A549 (cell line): ENCODE data around the gene CCDC9. TPM values are rescaled to one million over a fixed set of nuclear protein-coding genes. Genes with fewer than 3 reads are reported as not detected.
"Not testable (repeated sequence)": the region's sequence is repeated elsewhere in the genome, so short reads cannot be mapped to it uniquely, and the experiment has no call there.

ENCODE experiments used
- ATAC-seq, 2 experiments: fragments of 200-7000 bp in 1 of 2; fragments of >200 bp in 1 of 2; cut with Nextera tagmentation in 1 of 2; cut with Tn5 transposase in 1 of 2; 3 replicates each; pipeline versions ENCODE4 v1.8.0 to v1.9.1; 2018 to 2020; ENCODE audit warnings: mild to moderate bottlenecking in 1 of 2, moderate library complexity in 1 of 2
- CTCF ChIA-PET: fragments of 300-600 bp; sonication (Branson Sonifier 250); formaldehyde crosslinking; extraction: SDS; loops from one replicate; lab custom pipeline; 2021; ENCODE audit warnings: antibody characterized with exemption, inconsistent platforms; lab: Yijun Ruan, JAX
- POLR2A ChIA-PET: fragments of 350-600 bp; formaldehyde crosslinking; extraction: SDS; loops from one replicate; lab custom pipeline; 2021; ENCODE audit warnings: antibody characterized with exemption, inconsistent platforms; lab: Yijun Ruan, JAX
- DNase-seq, 2 experiments: peaks; one replicate each; pipeline versions ENCODE4 v3.0.0 to v3.0.0-alpha.2; 2011 to 2016; ENCODE audit warnings: low read depth in 1 of 2, low spot score in 1 of 2
- FAIRE-seq: peaks from 2 replicates; lab custom pipeline; 2011; peaks lifted over from hg19 to GRCh38; lab: Jason Lieb, UNC
- H3K27ac ChIP-seq, 2 experiments: fragments of >200 bp; sonication (Bioruptor Twin); formaldehyde crosslinking; 3 replicates each; pipeline ENCODE4 v1.5.1; 2016 to 2017
- H3K4me1 ChIP-seq: fragments of >200 bp; sonication (Bioruptor Twin); formaldehyde crosslinking; 3 replicates; pipeline ENCODE4 v1.6.1; 2016
- H3K4me2 ChIP-seq: fragments of >200 bp; sonication (Bioruptor Twin); formaldehyde crosslinking; 3 replicates; pipeline ENCODE4 v1.6.1; 2016
- H3K4me3 ChIP-seq: fragments of >200 bp; sonication (Bioruptor Twin); formaldehyde crosslinking; 3 replicates; pipeline ENCODE4 v1.5.1; 2016
- H3K9me3 ChIP-seq: fragments of >200 bp; sonication (Bioruptor Twin); formaldehyde crosslinking; 3 replicates; pipeline ENCODE4 v1.6.1; 2016
- CBX2 ChIP-seq: fragments of 200-600 bp; sonication (generic); IDR thresholded peaks from 2 replicates; pipeline ENCODE4 v1.6.1; 2016; ENCODE audit warnings: low read depth, mild to moderate bottlenecking, borderline replicate concordance
- CEBPB ChIP-seq, 2 experiments: fragments of >200 bp in 1 of 2; sonication (Bioruptor Twin) in 1 of 2; formaldehyde crosslinking in 1 of 2; IDR thresholded peaks; 2 replicates each; pipeline ENCODE4 v1.6.1; 2012 to 2016
- CHD2 ChIP-seq: fragments of 150-350 bp; IDR thresholded peaks from 2 replicates; pipeline ENCODE4 v1.6.1; 2014; ENCODE audit warnings: low read length; ENCODE audit not compliant: partially characterized antibody
- CHD4 ChIP-seq: fragments of 200-600 bp; sonication (generic); IDR thresholded peaks from 2 replicates; pipeline ENCODE4 v1.6.1; 2016; ENCODE audit warnings: antibody characterized with exemption, mild to moderate bottlenecking, borderline replicate concordance
- FOSL2 ChIP-seq, 2 experiments: fragments of 450-650 bp in 1 of 2; fragments of >200 bp in 1 of 2; sonication (Bioruptor Twin) in 1 of 2; formaldehyde crosslinking; IDR thresholded peaks; 2 replicates each; pipeline versions ENCODE4 v1.5.0 to v1.6.1; 2016 to 2020; ENCODE audit warnings: mild to moderate bottlenecking in 1 of 2, moderate library complexity in 1 of 2
- FOXS1 ChIP-seq: fragments of 250-450 bp; sonication (Bioruptor Pico); IDR thresholded peaks from 2 replicates; pipeline ENCODE4 v1.5.0; 2020; ENCODE audit warnings: mild to moderate bottlenecking, moderate library complexity
- HEYL ChIP-seq: fragments of 250-450 bp; sonication (Bioruptor Pico); IDR thresholded peaks from 2 replicates; pipeline ENCODE4 v1.8.0; 2021; ENCODE audit warnings: mild to moderate bottlenecking, moderate library complexity
- HOXA7 ChIP-seq: fragments of 250-450 bp; sonication (Bioruptor Pico); IDR thresholded peaks from 2 replicates; pipeline ENCODE4 v1.5.0; 2020; ENCODE audit warnings: mild to moderate bottlenecking, moderate library complexity
- HOXB13 ChIP-seq: fragments of 250-450 bp; sonication (Bioruptor Pico); IDR thresholded peaks from 2 replicates; pipeline ENCODE4 v1.5.0; 2020; ENCODE audit warnings: low read depth, mild to moderate bottlenecking, moderate library complexity
- HOXB5 ChIP-seq: fragments of 250-450 bp; sonication (Bioruptor Pico); IDR thresholded peaks from 2 replicates; pipeline ENCODE4 v1.5.0; 2020; ENCODE audit warnings: mild to moderate bottlenecking, moderate library complexity
- KDM5A ChIP-seq: fragments of 200-600 bp; sonication (generic); IDR thresholded peaks from 2 replicates; pipeline ENCODE4 v1.6.1; 2016; ENCODE audit warnings: antibody characterized with exemption, mild to moderate bottlenecking
- MAFK ChIP-seq: fragments of 450-650 bp; IDR thresholded peaks from 2 replicates; pipeline ENCODE4 v1.6.1; 2014; ENCODE audit not compliant: partially characterized antibody
- MYC ChIP-seq: IDR thresholded peaks from 2 replicates; pipeline ENCODE4 v1.6.1; 2012; ENCODE audit warnings: mild to moderate bottlenecking, inconsistent platforms, low read length, improper control_type of control experiment, borderline replicate concordance
- NFE2L2 ChIP-seq: fragments of 150-350 bp; conservative IDR thresholded peaks from 2 replicates; pipeline ENCODE4 v1.6.1; 2014; ENCODE audit warnings: low read length
- NPAS2 ChIP-seq: fragments of 250-450 bp; sonication (Bioruptor Pico); IDR thresholded peaks from 2 replicates; pipeline ENCODE4 v1.8.0; 2022; ENCODE audit warnings: mild to moderate bottlenecking, moderate library complexity, borderline replicate concordance
- POLR2A ChIP-seq: IDR thresholded peaks from 2 replicates; pipeline ENCODE4 v1.6.1; 2012; ENCODE audit warnings: mild to moderate bottlenecking, low read length
- POLR2AphosphoS2 ChIP-seq: conservative IDR thresholded peaks from 2 replicates; pipeline ENCODE4 v1.6.1; 2012; ENCODE audit warnings: low read length, improper control_type of control experiment, inconsistent platforms
- RAD21 ChIP-seq, 2 experiments: fragments of >200 bp in 1 of 2; sonication (Bioruptor Twin) in 1 of 2; formaldehyde crosslinking in 1 of 2; IDR thresholded peaks in 1 of 2; conservative IDR thresholded peaks in 1 of 2; 2 replicates in 1 of 2; 3 replicates in 1 of 2; pipeline ENCODE4 v1.6.1; 2012 to 2018; ENCODE audit warnings: inconsistent platforms in 1 of 2
- RCOR1 ChIP-seq: fragments of 150-350 bp; IDR thresholded peaks from 2 replicates; pipeline ENCODE4 v1.6.1; 2014; ENCODE audit warnings: antibody characterized with exemption, low read length, low read depth
- RFX5 ChIP-seq: fragments of 450-650 bp; IDR thresholded peaks from 2 replicates; pipeline ENCODE4 v1.7.1; 2014; ENCODE audit warnings: antibody characterized with exemption, mild to moderate bottlenecking, moderate library complexity
- RNF2 ChIP-seq: fragments of 200-600 bp; sonication (generic); IDR thresholded peaks from 2 replicates; pipeline ENCODE4 v1.6.1; 2016; ENCODE audit warnings: low read depth, mild to moderate bottlenecking, antibody characterized with exemption, moderate library complexity, borderline replicate concordance
- TFCP2L1 ChIP-seq: fragments of 250-450 bp; sonication (Bioruptor Pico); IDR thresholded peaks from 2 replicates; pipeline ENCODE4 v1.5.0; 2021; ENCODE audit warnings: mild to moderate bottlenecking
- ZFP36 ChIP-seq: fragments of 450-650 bp; IDR thresholded peaks from 2 replicates; pipeline ENCODE4 v1.6.1; 2014; ENCODE audit warnings: borderline replicate concordance; ENCODE audit not compliant: partially characterized antibody
- WGBS: methylation state at CpG from one replicate; pipeline ENCODE4 v1.1.6; 2017; ENCODE audit errors: missing lambda C conversion rate; 5-methylcytosine and 5-hydroxymethylcytosine counted together
- polyA plus RNA-seq, 4 experiments: library from polyadenylated mRNA; depleted of rRNA in 3 of 4; stranded (reverse); fragments of >200 nt; fragmentation: RNase III in 1 of 4; extraction: RNeasy Plus Mini Kit Qiagen cat#74134 plus additional on column Dnase treatment in 1 of 4; gene quantifications; 2 replicates in 3 of 4; 3 replicates in 1 of 4; pipeline ENCODE4 v1.2.3, GENCODE V29; 2011 to 2017
- TF ChIP-seq, protein P1 (sequence below): fragments of 250-450 bp; sonication (Bioruptor Pico); IDR thresholded peaks from 2 replicates; pipeline ENCODE4 v1.5.0; 2020; ENCODE audit warnings: low read depth, mild to moderate bottlenecking, moderate library complexity
- TF ChIP-seq, protein P2 (sequence below): fragments of 450-650 bp; IDR thresholded peaks from 2 replicates; pipeline ENCODE4 v1.6.1; 2014; ENCODE audit warnings: antibody characterized with exemption
- TF ChIP-seq, protein P3 (sequence below): fragments of 150-350 bp; IDR thresholded peaks from 2 replicates; pipeline ENCODE4 v1.6.1; 2014; ENCODE audit warnings: low read depth, mild to moderate bottlenecking, low read length
- TF ChIP-seq, protein P4 (sequence below): fragments of >200 bp; sonication (Bioruptor Twin); formaldehyde crosslinking; IDR thresholded peaks from 2 replicates; pipeline ENCODE4 v1.6.1; 2016
- TF ChIP-seq, protein P5 (sequence below): IDR thresholded peaks from 2 replicates; pipeline ENCODE4 v1.6.1; 2012

Gene CCDC9
- polyA plus RNA-seq, 2 of the 4 experiments (the other 2 are of a cell fraction), result 9.4 to 24.6 TPM

DNA sequence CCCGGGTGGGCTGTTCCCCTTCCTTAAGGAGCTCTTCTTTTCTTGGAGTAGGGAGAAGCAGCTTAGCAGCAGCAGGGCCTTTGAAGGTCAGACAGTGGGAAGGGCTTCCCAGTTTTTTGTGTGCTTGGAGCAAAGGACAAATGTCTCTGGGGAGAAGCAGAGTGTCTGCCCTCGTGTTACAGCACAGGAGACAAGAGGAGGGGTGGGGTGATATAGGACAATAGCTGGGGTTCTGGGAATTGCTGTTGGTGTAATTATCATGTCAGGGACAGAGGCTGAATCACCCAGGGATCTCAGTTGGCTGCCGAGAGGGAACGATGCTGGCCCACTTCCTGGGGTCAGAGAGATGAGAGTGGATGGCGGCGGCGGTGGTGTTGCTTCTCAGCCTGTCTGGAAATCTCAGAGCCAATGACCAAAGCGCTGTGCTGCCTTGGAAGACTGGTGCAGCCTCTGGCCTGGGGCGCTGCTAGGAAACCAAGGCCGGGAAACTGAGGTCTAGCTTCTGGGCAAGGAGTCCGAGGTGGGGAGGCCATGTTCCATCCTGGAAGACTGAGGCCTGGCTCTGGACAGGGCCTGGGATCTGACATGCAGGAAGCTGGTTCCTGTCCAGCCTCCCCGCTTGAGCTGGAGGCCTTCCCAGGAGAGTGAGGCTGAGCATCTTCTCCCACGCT, 19.6 kb downstream of the CCDC9 start:
- 91% methylated on average over 13 of the region's 13 CpGs for WGBS
- CTCF ChIA-PET, result interaction anchor here (0.6 to 12.3 kb wide), 21 partner anchors 9 to 431 kb away, joined by 3 to 160 read pairs (median 4); partner anchors contain the start of gene DHX34
- no peak for FAIRE-seq

DNA sequence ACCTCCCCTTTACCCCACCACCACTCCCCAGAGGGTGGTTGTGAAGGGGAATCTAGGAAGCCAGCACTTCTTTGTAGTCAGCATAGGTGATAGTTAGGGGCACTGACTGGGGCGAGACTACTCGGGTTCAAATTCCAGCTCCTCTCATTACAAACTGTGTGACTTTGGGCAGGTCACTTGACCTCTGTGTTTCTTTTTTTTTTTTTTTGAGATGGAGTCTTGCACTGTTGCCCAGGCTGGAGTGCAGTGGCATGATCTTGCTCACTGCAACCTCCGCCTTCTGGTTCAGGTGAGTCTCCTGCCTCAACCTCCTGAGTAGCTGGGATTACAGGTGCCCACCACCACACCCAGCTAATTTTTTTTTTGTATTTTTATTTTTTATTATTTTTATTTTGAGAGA, 20.2 kb downstream of the CCDC9 start:
- H3K4me1 ChIP-seq, result peaks cover 15% of the 10 kb centered on the region
- DNase-seq, ATAC-seq, H3K4me2 ChIP-seq, H3K9me3 ChIP-seq, H3K27ac ChIP-seq, FAIRE-seq, H3K4me3 ChIP-seq: not testable (repeated sequence)
- ChIA-PET POLR2A (interaction anchor here (0.7 to 3.4 kb wide), 3 partner anchors 14 to 142 kb away, joined by 3 to 77 read pairs (median 4); partner anchors contain the start of gene CCDC9), CTCF (interaction anchor here (0.6 to 12.3 kb wide), 15 partner anchors 8 to 430 kb away, joined by 3 to 160 read pairs (median 6); no protein-coding TSS in a partner anchor)
- WGBS, result 97% methylated on average over 3 of the region's 3 CpGs

More for the DNA sequence above, 19.6 kb downstream of the CCDC9 start:
- no peak overlapping the region for H3K4me3 ChIP-seq
- DNase-seq (no peak), ATAC-seq (no peak)
- H3K27ac ChIP-seq, result no peak overlapping the region; a peak in 1 of 6 replicates
- peak overlapping the region; percentile 89; the same call in 1 of the 3 replicates for H3K4me2 ChIP-seq
- peaks cover 15% of the 10 kb centered on the region for H3K4me1 ChIP-seq
- TF ChIP-seq CHD4 (no peak), RCOR1 (no peak), POLR2AphosphoS2 (0 out of 2 replicates have a peak, but pooled peaks have one; percentile 52)
- no peaks in the 10 kb centered on the region for H3K9me3 ChIP-seq
- POLR2A ChIA-PET, result interaction anchor here (0.7 to 3.4 kb wide), 6 partner anchors 8 to 143 kb away, joined by 3 to 77 read pairs (median 6); partner anchors contain the start of genes CCDC9 and DHX34

DNA sequence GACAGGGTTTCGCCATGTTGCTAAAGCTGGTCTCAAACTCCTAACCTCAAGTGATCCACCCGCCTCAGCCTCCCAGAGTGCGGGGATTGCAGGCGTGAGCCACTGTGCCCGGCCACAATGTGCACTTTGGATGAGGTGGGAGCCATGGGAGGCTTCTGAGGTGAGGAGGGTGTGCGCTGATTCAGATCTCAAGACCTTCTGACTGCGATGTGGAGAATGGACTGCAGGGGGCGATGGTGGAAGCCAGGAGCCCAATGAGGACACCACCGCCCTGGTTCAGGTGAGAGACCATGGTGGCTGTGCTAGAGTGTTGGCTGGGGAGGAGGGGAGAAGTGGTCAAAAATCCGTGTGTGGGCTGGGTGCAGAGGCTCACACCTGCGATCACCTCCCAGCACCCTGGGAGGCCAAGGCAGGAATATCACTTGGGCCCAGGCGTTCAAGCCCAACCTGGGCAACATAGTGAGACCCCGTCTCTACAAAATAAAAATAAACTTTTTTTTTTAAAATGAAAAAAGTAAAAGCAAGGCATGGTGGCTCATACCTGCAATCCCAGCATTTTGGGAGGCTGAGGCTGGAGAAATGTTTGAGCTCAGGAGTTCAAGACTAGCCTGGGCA, 24.0 kb downstream of the CCDC9 start:
- Histone ChIP-seq H3K4me2 (no peak overlapping the region), H3K4me1 (peaks cover 3% of the 10 kb centered on the region; the same call in 2 of the 3 replicates), H3K27ac (no peak overlapping the region), H3K4me3 (no peak overlapping the region), H3K9me3 (no peaks in the 10 kb centered on the region)
- WGBS, result 77% methylated on average over 13 of the region's 13 CpGs
- DNase-seq, result peak; percentile 49 to 76
- ATAC-seq, result peak; percentile 64 to 74; a peak in 5 of 6 replicates
- ChIA-PET POLR2A (interaction anchor here (0.7 to 1.6 kb wide), 2 partner anchors 70 to 203 kb away, joined by 3 read pairs; no protein-coding TSS in a partner anchor), CTCF (interaction anchor here (0.6 to 12.3 kb wide), 12 partner anchors 9 to 148 kb away, joined by 3 to 160 read pairs (median 4); partner anchors contain the start of gene CCDC9)
- FAIRE-seq, result no peak
- TF ChIP-seq ZFP36 (peak; percentile 84), MYC (no peak), RCOR1 (no peak), NPAS2 (CRISPR knock-in tag) (no peak), RFX5 (no peak), HEYL (CRISPR knock-in tag) (no peak), FOSL2 (IDR thresholded peaks at IDR 0.05) (no peak), FOSL2 (CRISPR knock-in tag; IDR thresholded peaks at IDR 0.05) (0 out of 2 replicates have a peak, but pooled peaks have one; percentile 17), POLR2AphosphoS2 (no peak), HOXA7 (CRISPR knock-in tag) (no peak), TFCP2L1 (CRISPR knock-in tag) (no peak), KDM5A (no peak), POLR2A (no peak), CBX2 (no peak), CEBPB (IDR thresholded peaks at IDR 0.05) (no peak), RAD21 (conservative IDR thresholded peaks at IDR 0.05 in 1 of 2, IDR thresholded peaks at IDR 0.05 in 1 of 2) (peak; percentile 23 to 38; a peak in 1 of 5 replicates), HOXB13 (CRISPR knock-in tag) (no peak), NFE2L2 (no peak), CHD2 (no peak), HOXB5 (CRISPR knock-in tag) (no peak), RNF2 (no peak), FOXS1 (CRISPR knock-in tag) (no peak), MAFK (peak; percentile 7)
- TF ChIP-seq, protein P1, sequence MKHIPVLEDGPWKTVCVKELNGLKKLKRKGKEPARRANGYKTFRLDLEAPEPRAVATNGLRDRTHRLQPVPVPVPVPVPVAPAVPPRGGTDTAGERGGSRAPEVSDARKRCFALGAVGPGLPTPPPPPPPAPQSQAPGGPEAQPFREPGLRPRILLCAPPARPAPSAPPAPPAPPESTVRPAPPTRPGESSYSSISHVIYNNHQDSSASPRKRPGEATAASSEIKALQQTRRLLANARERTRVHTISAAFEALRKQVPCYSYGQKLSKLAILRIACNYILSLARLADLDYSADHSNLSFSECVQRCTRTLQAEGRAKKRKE (CRISPR knock-in tag), result no peak
- TF ChIP-seq, protein P2, sequence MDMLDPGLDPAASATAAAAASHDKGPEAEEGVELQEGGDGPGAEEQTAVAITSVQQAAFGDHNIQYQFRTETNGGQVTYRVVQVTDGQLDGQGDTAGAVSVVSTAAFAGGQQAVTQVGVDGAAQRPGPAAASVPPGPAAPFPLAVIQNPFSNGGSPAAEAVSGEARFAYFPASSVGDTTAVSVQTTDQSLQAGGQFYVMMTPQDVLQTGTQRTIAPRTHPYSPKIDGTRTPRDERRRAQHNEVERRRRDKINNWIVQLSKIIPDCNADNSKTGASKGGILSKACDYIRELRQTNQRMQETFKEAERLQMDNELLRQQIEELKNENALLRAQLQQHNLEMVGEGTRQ, result no peak
- TF ChIP-seq, protein P3, sequence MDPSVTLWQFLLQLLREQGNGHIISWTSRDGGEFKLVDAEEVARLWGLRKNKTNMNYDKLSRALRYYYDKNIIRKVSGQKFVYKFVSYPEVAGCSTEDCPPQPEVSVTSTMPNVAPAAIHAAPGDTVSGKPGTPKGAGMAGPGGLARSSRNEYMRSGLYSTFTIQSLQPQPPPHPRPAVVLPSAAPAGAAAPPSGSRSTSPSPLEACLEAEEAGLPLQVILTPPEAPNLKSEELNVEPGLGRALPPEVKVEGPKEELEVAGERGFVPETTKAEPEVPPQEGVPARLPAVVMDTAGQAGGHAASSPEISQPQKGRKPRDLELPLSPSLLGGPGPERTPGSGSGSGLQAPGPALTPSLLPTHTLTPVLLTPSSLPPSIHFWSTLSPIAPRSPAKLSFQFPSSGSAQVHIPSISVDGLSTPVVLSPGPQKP, result no peak
- TF ChIP-seq, protein P4, sequence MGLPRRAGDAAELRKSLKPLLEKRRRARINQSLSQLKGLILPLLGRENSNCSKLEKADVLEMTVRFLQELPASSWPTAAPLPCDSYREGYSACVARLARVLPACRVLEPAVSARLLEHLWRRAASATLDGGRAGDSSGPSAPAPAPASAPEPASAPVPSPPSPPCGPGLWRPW, result no peak
- TF ChIP-seq, protein P5, sequence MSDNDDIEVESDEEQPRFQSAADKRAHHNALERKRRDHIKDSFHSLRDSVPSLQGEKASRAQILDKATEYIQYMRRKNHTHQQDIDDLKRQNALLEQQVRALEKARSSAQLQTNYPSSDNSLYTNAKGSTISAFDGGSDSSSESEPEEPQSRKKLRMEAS, result no peak
